Muscle layer of colon (tissue), 2 donors: Measurements from ENCODE around the gene SSX2IP.
A peak's percentile ranks its signal among the peaks of the same experiment; 100 is the strongest.

Experiments used
- H3K27ac ChIP-seq: one replicate; pipeline ENCODE4 v1.7.0; 2013; ENCODE audit warnings: low read depth, mild to moderate bottlenecking, low read length, moderate library complexity
- H3K27me3 ChIP-seq, 2 donors: one replicate each; pipeline ENCODE4 v1.7.0; 2013; ENCODE audit warnings: low read length in 2 of 2, mild to moderate bottlenecking in 2 of 2; ENCODE audit not compliant: insufficient read depth in 2 of 2, control insufficient read depth in 1 of 2
- H3K36me3 ChIP-seq: one replicate; pipeline ENCODE4 v1.7.0; 2013; ENCODE audit warnings: mild to moderate bottlenecking, low read length; ENCODE audit not compliant: insufficient read depth
- H3K4me1 ChIP-seq: one replicate; pipeline ENCODE4 v1.7.0; 2013; ENCODE audit warnings: mild to moderate bottlenecking, low read length; ENCODE audit not compliant: insufficient read depth
- H3K4me3 ChIP-seq, 2 donors: one replicate each; pipeline ENCODE4 v1.7.0; 2013; ENCODE audit warnings: low read length in 2 of 2, low read depth in 1 of 2, mild to moderate bottlenecking in 1 of 2, moderate library complexity in 1 of 2
- H3K9ac ChIP-seq: one replicate; pipeline ENCODE4 v1.7.0; 2013; ENCODE audit warnings: low read length
- H3K9me3 ChIP-seq: one replicate; pipeline ENCODE4 v1.7.0; 2013; ENCODE audit warnings: mild to moderate bottlenecking, low read length
- donor health status: abdominal sarcoma.
- donor health status: Adenocarcinoma of cecum.

The SSX2IP gene

DNA sequence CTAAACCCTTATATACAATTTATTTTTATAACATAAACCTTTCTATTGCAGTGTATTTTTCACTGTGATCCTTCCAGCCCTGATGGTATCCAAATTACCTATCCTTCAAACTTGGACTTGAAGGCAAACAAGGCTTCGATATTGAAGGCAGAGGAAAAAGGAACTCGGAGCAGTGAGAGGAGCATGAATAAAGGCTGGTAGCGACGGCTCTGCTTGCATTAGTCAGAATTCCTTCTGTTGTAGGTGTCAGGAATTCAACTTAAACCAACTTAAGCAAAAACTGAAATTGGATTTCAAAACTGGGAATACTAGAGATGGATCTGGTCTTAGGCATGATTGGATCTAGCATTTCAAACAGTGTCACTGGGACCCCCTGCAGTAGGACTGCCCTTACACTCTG lies 17.8 kb upstream of the SSX2IP start:
- Histone ChIP-seq H3K9ac (no peak overlapping the region), H3K4me3 (no peak overlapping the region), H3K36me3 (no peaks in the 10 kb centered on the region), H3K4me1 (peaks cover 23% of the 10 kb centered on the region), H3K9me3 (no peaks in the 10 kb centered on the region), H3K27me3 (no peaks in the 10 kb centered on the region), H3K27ac (no peak overlapping the region)

DNA sequence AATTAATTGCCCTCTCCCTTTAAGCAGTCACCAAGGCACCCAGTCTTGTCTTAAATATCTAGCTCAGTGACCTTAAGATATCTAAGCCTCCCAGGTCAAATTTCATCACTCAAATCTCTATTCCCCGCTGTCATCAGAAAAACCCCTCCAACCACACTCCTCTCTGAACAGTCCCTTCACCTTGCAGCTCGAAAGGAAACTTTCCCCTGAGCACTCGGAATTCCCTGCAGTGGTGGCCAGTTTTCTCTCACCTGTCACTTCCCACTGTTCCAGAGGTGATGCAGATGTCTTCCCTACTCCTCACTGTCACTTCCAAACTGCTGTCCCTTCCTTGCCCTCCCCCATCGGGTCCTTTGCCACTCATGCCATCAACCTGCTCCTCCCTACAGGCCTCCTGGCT lies 15.3 kb upstream of the SSX2IP start:
- peaks cover 17% of the 10 kb centered on the region for H3K4me1 ChIP-seq
- H3K9me3 ChIP-seq, result no peaks in the 10 kb centered on the region
- H3K4me3 ChIP-seq, result no peak overlapping the region
- H3K36me3 ChIP-seq, result no peaks in the 10 kb centered on the region
- H3K9ac ChIP-seq, result no peak overlapping the region
- no peaks in the 10 kb centered on the region for H3K27me3 ChIP-seq
- H3K27ac ChIP-seq, result no peak overlapping the region

DNA sequence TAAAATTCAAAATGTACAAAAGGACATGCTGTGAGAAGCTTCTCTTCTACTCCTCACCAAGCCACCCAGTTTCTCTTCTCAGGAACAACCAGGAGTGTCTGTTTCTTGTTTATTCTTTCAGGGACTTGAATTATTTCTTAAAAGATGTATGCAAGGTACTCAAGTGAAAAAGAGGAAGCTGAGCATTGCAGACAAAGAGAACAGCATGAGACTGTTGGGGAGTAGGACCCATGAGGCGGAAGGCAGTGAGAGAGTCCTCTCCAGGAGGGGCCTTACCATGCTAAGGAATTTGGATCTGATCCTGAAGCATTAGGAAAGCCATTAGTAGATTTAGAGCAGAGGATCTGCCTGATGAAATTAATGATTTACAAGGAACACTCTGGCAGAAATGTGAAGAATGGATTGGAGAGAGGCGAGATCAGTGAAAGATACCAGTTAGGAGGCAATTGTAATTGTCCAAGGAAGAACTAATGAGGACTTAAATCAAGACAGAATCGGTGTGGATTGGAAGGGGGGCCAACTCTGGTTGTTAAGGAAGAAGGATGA lies 14.7 kb upstream of the SSX2IP start:
- Histone ChIP-seq H3K4me3 (no peak overlapping the region), H3K9ac (no peak overlapping the region), H3K4me1 (peaks cover 20% of the 10 kb centered on the region), H3K27ac (no peak overlapping the region), H3K36me3 (no peaks in the 10 kb centered on the region), H3K9me3 (no peaks in the 10 kb centered on the region), H3K27me3 (no peaks in the 10 kb centered on the region)

DNA sequence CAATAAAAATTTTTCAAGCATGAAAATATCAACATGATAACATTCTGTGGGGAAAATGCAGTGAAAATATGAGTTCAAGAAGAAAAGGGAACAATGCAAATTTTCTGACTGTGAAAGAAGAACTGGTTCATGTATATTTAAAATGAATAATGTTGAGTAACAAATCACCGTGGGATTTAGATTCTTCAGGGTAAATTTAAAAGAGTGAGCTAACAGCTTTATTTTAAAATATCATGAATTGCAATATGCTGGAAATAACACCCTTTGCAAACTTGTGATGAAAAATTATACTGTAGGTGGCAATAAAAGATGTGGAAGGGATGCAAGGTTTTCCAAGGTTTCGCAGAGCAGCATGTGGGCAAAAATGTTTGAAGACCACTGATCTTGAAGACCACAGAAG lies 13.2 kb upstream of the SSX2IP start:
- Histone ChIP-seq H3K27me3 (no peaks in the 10 kb centered on the region), H3K9me3 (no peaks in the 10 kb centered on the region), H3K4me1 (peaks cover 34% of the 10 kb centered on the region), H3K9ac (no peak overlapping the region), H3K27ac (no peak overlapping the region), H3K4me3 (no peak overlapping the region), H3K36me3 (no peaks in the 10 kb centered on the region)

DNA sequence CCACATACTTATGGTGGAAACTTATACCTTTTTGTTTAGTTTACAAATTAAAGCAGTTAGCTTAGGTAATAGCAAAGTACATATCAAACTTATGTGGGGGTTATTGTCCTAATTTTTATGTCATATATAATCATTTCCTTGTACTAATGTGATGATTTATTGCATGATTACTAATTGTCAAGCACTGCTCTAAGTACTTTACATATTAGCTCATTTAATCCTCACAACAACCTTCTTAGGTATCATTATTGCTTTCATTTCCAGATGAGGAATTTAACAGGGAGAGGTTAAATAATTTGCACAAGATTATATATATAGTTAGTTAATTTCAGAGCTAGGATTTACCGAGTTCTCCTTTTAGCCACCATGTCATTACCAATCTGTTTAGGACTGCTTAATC lies 11.9 kb upstream of the SSX2IP start:
- H3K36me3 ChIP-seq, result no peaks in the 10 kb centered on the region
- H3K27ac ChIP-seq, result peak overlapping the region; percentile 53
- H3K9ac ChIP-seq, result no peak overlapping the region
- peaks cover 47% of the 10 kb centered on the region for H3K4me1 ChIP-seq
- no peaks in the 10 kb centered on the region for H3K9me3 ChIP-seq
- no peaks in the 10 kb centered on the region for H3K27me3 ChIP-seq
- no peak overlapping the region for H3K4me3 ChIP-seq

DNA sequence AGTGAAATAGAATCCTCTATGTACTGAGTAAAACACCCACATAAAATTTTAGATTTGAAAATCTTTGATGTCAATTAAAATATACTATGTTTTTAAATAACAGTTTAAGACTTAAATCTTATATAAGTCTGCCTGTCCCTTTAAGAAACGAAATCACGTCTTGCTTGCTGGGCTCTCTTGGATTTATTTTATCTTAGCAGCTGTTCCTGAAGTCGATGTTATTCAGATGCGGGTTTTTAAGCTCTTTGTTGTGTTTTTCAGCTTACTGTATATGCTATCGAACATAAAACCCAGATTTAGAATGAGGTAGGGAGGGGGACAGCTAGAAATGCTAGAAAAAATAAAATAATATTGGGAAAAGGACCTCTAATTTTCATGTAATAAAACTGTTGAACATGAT lies 11.1 kb upstream of the SSX2IP start:
- Histone ChIP-seq H3K9me3 (no peaks in the 10 kb centered on the region), H3K27me3 (no peaks in the 10 kb centered on the region), H3K36me3 (no peaks in the 10 kb centered on the region), H3K4me3 (no peak overlapping the region), H3K4me1 (peaks cover 49% of the 10 kb centered on the region), H3K27ac (peak overlapping the region; percentile 53), H3K9ac (no peak overlapping the region)

DNA sequence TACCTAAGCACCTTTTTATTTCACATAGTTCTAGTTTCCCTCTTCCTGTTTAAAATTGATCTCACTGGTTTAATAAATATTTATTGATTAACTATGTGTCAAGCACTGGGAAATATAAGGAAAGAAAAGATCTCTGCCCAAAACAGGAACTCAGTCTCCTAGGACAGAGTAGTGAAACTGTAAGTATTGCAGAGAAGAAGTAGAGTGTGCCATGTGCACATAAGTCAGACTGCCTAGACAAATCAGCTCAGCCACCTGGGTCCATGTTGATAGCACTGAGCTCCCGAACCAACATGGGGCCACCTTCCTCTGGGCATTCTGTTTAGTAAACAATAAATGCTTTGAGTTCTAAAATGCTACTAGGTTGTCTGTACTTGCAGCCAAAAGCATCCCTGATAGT lies 9.8 kb upstream of the SSX2IP start:
- Histone ChIP-seq H3K4me3 (no peak overlapping the region), H3K27me3 (no peaks in the 10 kb centered on the region), H3K36me3 (no peaks in the 10 kb centered on the region), H3K9me3 (no peaks in the 10 kb centered on the region), H3K4me1 (peaks cover 49% of the 10 kb centered on the region), H3K27ac (peak overlapping the region; percentile 53), H3K9ac (no peak overlapping the region)

DNA sequence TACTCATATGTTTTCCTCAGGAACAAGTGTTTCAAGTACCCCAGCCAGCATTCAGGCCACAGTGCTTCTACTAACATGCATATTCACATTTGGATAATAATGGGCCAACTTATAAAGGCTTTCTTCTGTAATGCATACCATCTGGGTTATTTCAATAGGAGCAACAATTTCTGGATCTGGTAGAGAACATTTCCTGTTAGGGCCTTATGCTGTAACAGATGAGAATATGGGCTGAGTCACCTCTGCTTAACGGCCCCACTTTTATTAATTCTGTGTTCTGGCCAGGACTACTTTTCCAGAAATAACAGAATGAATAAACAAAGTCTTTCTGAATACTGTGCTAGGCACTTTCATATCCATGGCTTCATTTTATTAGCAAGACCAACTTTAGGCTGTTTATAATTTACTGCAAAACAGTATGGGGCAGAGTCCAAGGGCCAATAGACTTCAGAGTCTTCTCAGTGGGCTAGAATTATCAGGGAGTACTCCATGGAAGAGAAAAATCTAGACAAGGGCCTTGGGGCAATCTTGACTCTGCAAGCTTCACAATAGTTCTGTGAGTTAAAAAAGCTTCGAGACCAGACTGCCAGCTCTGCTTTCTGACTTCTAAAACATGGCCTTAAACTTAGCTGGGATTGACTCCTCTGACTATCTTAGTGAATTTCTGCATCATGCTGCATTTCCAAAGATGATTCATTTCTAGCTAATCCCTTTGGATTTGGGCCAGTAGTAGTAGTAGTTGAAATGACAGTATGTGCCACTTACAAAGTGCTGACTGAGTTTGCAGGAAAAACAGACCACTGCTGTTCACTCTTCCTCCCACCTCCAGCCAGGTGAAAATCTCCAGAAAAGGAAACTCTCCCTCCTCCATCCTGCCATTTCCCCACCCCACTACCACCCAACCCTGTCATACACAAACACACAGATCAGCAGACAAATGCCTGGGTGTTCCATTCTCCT lies 8.2 kb upstream of the SSX2IP start:
- no peaks in the 10 kb centered on the region for H3K9me3 ChIP-seq
- H3K36me3 ChIP-seq, result no peaks in the 10 kb centered on the region
- H3K4me1 ChIP-seq, result peaks cover 49% of the 10 kb centered on the region
- peak overlapping the region; percentile 3 for H3K9ac ChIP-seq
- H3K27ac ChIP-seq, result peak overlapping the region; percentile 17
- no peak overlapping the region for H3K4me3 ChIP-seq
- no peaks in the 10 kb centered on the region for H3K27me3 ChIP-seq

DNA sequence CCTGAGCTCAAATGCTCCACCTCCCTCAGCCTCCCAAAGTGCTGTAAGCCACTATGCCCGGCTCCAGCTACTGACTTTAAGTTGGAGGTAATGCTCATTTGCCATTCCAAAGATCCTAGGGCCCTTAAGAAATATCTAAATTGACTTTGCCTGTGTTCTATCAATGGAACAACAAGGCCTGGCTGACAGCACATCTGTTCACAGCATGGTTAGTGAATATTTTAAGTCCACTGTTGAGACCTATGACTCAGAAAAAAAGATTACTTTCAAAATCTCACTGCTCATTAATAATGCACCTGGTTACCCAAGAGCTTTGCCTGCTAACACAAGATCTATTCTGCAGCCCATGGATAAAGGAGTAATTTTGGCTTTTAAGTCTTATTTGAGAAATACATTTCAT lies 3.5 kb upstream of the SSX2IP start:
- no peaks in the 10 kb centered on the region for H3K9me3 ChIP-seq
- H3K27ac ChIP-seq, result no peak overlapping the region
- peaks cover 33% of the 10 kb centered on the region for H3K4me1 ChIP-seq
- no peaks in the 10 kb centered on the region for H3K27me3 ChIP-seq
- no peak overlapping the region for H3K9ac ChIP-seq
- H3K4me3 ChIP-seq, result no peak overlapping the region
- H3K36me3 ChIP-seq, result no peaks in the 10 kb centered on the region

DNA sequence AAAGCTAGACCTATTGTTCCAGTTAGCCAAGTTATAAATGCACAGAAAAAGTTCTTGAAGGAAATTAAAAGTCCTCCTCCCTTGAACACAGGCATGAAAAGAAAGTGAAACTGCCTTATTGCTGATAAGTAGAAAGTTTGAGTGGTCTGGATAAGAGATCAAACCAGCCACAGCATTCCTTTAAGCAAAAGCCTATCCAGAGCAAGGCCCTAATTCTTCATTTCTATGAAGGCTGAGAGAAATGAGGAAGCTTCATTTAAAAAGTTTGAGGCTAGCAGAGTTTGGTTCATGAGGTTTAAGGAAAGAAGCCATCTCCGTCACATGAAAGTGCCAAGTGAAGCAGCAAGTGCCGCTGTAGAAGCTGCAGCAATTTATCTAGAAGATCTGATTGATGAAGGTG lies 2.7 kb upstream of the SSX2IP start:
- Histone ChIP-seq H3K36me3 (no peaks in the 10 kb centered on the region), H3K4me1 (peaks cover 30% of the 10 kb centered on the region), H3K4me3 (no peak overlapping the region), H3K27ac (no peak overlapping the region), H3K9ac (no peak overlapping the region), H3K27me3 (no peaks in the 10 kb centered on the region), H3K9me3 (no peaks in the 10 kb centered on the region)

DNA sequence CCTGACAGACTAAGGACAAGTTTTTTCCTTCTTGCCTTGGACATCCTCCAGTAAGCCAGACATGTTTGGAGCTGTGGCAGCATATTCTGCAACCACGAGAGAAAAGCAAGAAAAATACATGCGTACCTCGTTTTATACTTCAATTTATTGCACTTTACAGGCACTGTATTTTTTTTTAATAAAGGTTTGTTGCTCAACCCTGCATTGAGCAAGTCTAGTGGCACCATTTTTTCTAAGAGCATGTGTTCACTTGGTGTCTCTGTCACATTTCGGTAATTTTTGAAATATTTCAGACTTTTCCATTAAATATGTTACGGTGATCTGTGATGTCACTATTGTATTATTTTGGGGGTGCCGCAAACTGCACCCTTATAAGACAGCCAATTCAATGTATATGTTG lies 2.1 kb upstream of the SSX2IP start:
- Histone ChIP-seq H3K4me1 (peaks cover 30% of the 10 kb centered on the region), H3K36me3 (no peaks in the 10 kb centered on the region), H3K9me3 (no peaks in the 10 kb centered on the region), H3K4me3 (no peak overlapping the region), H3K27me3 (no peaks in the 10 kb centered on the region), H3K27ac (no peak overlapping the region), H3K9ac (no peak overlapping the region)
